ENCODE results near the gene MEGF11.

- TF ChIP-seq CTCF (IDR thresholded peaks at IDR 0.05; ENCODE audit: low read length) (no peak), EZH2 (IDR thresholded peaks at IDR 0.05; ENCODE audit: borderline replicate concordance, low read length) (no peak)
These were observed 41.3 kb upstream of the MEGF11 start for GRCh38 chr15:66294932-66295235.
